GM12878 (cell line): ENCODE data around the gene CNTN4. TPM values are rescaled to one million over a fixed set of nuclear protein-coding genes. Genes with fewer than 3 reads are reported as not detected.

Source experiments
- ATAC-seq: fragments of 200-7000 bp; cut with Tn5 transposase; 3 replicates; pipeline ENCODE4 v1.9.1; 2020; ENCODE audit warnings: mild to moderate bottlenecking, moderate library complexity
- BruUV-seq: library from RNA; stranded (reverse); fragments of 400-500 nt; replicated peaks from 2 replicates; lab custom pipeline; 2021; lab: Mats Ljungman, UMichigan
- CTCF ChIA-PET: fragments of 300-600 bp; sonication (Branson Sonifier 250); formaldehyde crosslinking; extraction: SDS; loops from one replicate; lab custom pipeline; 2021; ENCODE audit warnings: inconsistent platforms; lab: Yijun Ruan, JAX
- POLR2A ChIA-PET: fragments of 350-600 bp; formaldehyde crosslinking; extraction: SDS; loops from one replicate; lab custom pipeline; 2021; ENCODE audit warnings: inconsistent platforms; lab: Charles Lee
- RAD21 ChIA-PET: fragments of 300-600 bp; sonication (Branson Sonifier 250); formaldehyde crosslinking; loops from one replicate; lab custom pipeline; 2023; ENCODE audit warnings: antibody characterized with exemption; ENCODE audit not compliant: unreplicated experiment; lab: Charles Lee
- SMC1A ChIA-PET: fragments of 300-600 bp; sonication (Branson Sonifier 250); formaldehyde crosslinking; loops from one replicate; lab custom pipeline; 2023; ENCODE audit not compliant: unreplicated experiment, uncharacterized antibody; lab: Charles Lee
- DNase-seq: peaks from one replicate; pipeline ENCODE4 v3.0.0-alpha.2; 2011; ENCODE audit warnings: low read depth, low spot score
- FAIRE-seq: peaks from 3 replicates; lab custom pipeline; 2011; peaks lifted over from hg19 to GRCh38; lab: Jason Lieb, UNC
- H2AFZ ChIP-seq: 2 replicates; pipeline ENCODE4 v1.6.0; 2011; ENCODE audit warnings: low read depth, low read length, control low read depth; ENCODE audit not compliant: control insufficient read depth
- H3K27ac ChIP-seq: 2 replicates; pipeline ENCODE4 v1.5.1; 2011; ENCODE audit warnings: control low read depth; ENCODE audit not compliant: control insufficient read depth, insufficient read depth
- H3K27me3 ChIP-seq, 2 experiments: replicated peaks in 1 of 2; 2 replicates each; pipeline versions ENCODE4 v1.6.0 to v1.6.1; 2011; ENCODE audit warnings: low read length in 1 of 2; ENCODE audit not compliant: control insufficient read depth in 2 of 2, insufficient read depth in 2 of 2
- H3K36me3 ChIP-seq, 2 experiments: 2 replicates each; pipeline ENCODE4 v1.5.1; 2011; ENCODE audit warnings: low read length in 1 of 2; ENCODE audit not compliant: control insufficient read depth in 2 of 2, insufficient read depth in 2 of 2
- H3K4me1 ChIP-seq: 2 replicates; pipeline ENCODE4 v1.6.1; 2011; ENCODE audit warnings: mild to moderate bottlenecking, low read length, moderate library complexity, mixed read lengths; ENCODE audit not compliant: control insufficient read depth, insufficient read depth
- H3K4me2 ChIP-seq: 2 replicates; pipeline ENCODE4 v1.6.0; 2011; ENCODE audit warnings: control low read depth; ENCODE audit not compliant: control insufficient read depth, insufficient read depth
- H3K4me3 ChIP-seq: fragments of 200-600 bp; sonication (generic); 2 replicates; pipeline ENCODE4 v1.5.1; 2016
- H3K79me2 ChIP-seq: 2 replicates; pipeline ENCODE4 v1.6.0; 2011; ENCODE audit warnings: low read length; ENCODE audit not compliant: control insufficient read depth, insufficient read depth
- H3K9ac ChIP-seq: 2 replicates; pipeline ENCODE4 v1.8.0; 2011; ENCODE audit warnings: low read length, control low read depth, mixed read lengths; ENCODE audit not compliant: control insufficient read depth, insufficient read depth
- H3K9me3 ChIP-seq: replicated peaks from 3 replicates; pipeline ENCODE4 v1.5.1; 2011; ENCODE audit warnings: mild to moderate bottlenecking, low read length; ENCODE audit not compliant: control insufficient read depth, insufficient read depth
- H4K20me1 ChIP-seq: 2 replicates; pipeline ENCODE4 v1.6.0; 2011; ENCODE audit not compliant: control insufficient read depth, insufficient read depth
- ASH2L ChIP-seq: fragments of 300-600, 200-600 bp; sonication (generic); IDR thresholded peaks from 2 replicates; pipeline ENCODE4 v1.6.1; 2017; ENCODE audit warnings: low read depth, mild to moderate bottlenecking, borderline replicate concordance
- ATF2 ChIP-seq: IDR thresholded peaks from 2 replicates; pipeline ENCODE4 v1.6.1; 2012; ENCODE audit warnings: low read length, inconsistent platforms
- CREM ChIP-seq: IDR thresholded peaks from 2 replicates; pipeline ENCODE4 v1.6.1; 2014; ENCODE audit warnings: antibody characterized with exemption, low read depth
- IKZF2 ChIP-seq, 2 experiments: fragments of 450-650 bp; IDR thresholded peaks; 2 replicates each; pipeline ENCODE4 v1.6.1; 2017; ENCODE audit warnings: mild to moderate bottlenecking in 2 of 2, moderate library complexity in 2 of 2
- JUNB ChIP-seq: IDR thresholded peaks from 2 replicates; pipeline ENCODE4 v1.6.1; 2016; ENCODE audit warnings: antibody characterized with exemption, mild to moderate bottlenecking
- NR2C2 ChIP-seq: IDR thresholded peaks from 2 replicates; pipeline ENCODE4 v1.6.1; 2011; ENCODE audit warnings: borderline replicate concordance, low read depth; ENCODE audit not compliant: control insufficient read depth, insufficient read length
- RB1 ChIP-seq: fragments of 450-650 bp; formaldehyde crosslinking; IDR thresholded peaks from 2 replicates; pipeline ENCODE4 v1.6.1; 2017; ENCODE audit warnings: mild to moderate bottlenecking, borderline replicate concordance
- RCOR1 ChIP-seq: conservative IDR thresholded peaks from 2 replicates; pipeline ENCODE4 v1.6.1; 2012; ENCODE audit warnings: low read depth, low read length, improper control_type of control experiment
- STAT1 ChIP-seq: fragments of 450-650 bp; conservative IDR thresholded peaks from 2 replicates; pipeline ENCODE4 v1.6.1; 2014; ENCODE audit warnings: antibody characterized with exemption, mild to moderate bottlenecking
- TAF1 ChIP-seq: IDR thresholded peaks from 2 replicates; pipeline ENCODE4 v1.6.1; 2011; ENCODE audit warnings: mild to moderate bottlenecking, low read depth, low read length, borderline replicate concordance
- USF2 ChIP-seq: IDR thresholded peaks from 2 replicates; pipeline ENCODE4 v1.6.1; 2011; ENCODE audit warnings: low read depth, low read length, improper control_type of control experiment, borderline replicate concordance
- ZBTB40 ChIP-seq: fragments of 450-650 bp; IDR thresholded peaks from 2 replicates; pipeline ENCODE4 v1.6.1; 2016; ENCODE audit warnings: mild to moderate bottlenecking, moderate library complexity, borderline replicate concordance
- ZSCAN29 ChIP-seq: fragments of 450-650 bp; IDR thresholded peaks from 2 replicates; pipeline ENCODE4 v1.6.1; 2017; ENCODE audit warnings: mild to moderate bottlenecking, moderate library complexity
- WGBS: methylation state at CpG from one replicate; pipeline ENCODE4 v1.1.6; 2016; ENCODE audit warnings: low lambda C conversion rate; ENCODE audit not compliant: insufficient replicate concordance, insufficient coverage; ENCODE audit errors: missing lambda C conversion rate; 5-methylcytosine and 5-hydroxymethylcytosine counted together
- in situ Hi-C: fragments of 300-500 bp; cut with MboI; formaldehyde crosslinking; loops from 9 replicates; pipeline ENCODE4 v1.14.3; 2018; ENCODE audit warnings: mixed read lengths
- intact Hi-C: fragments of 100-400 bp; cut with micrococcal nuclease; formaldehyde crosslinking; loops from one replicate; pipeline ENCODE4 v1.14.2; 2022; ENCODE audit not compliant: unreplicated experiment
- polyA plus RNA-seq, 11 experiments: library from polyadenylated mRNA; depleted of rRNA in 4 of 11; unstranded in 6 of 11; stranded (reverse) in 5 of 11; fragments of >200 nt; fragmentation: Nextera tagmentation in 4 of 11; fragmentation: Illumina TruSeq in 1 of 11; extraction: Ambion mirVana in 4 of 11; extraction: Trizol in 1 of 11; gene quantifications; 1 replicate in 1 of 11; 2 replicates in 10 of 11; pipeline versions ENCODE4 v1.2.1 to v1.2.3, GENCODE V29; 2011 to 2016; ENCODE audit warnings: inconsistent platforms in 2 of 11, missing spikeins in 2 of 11, low read depth in 1 of 11
- total RNA-seq, 4 experiments: library from RNA; depleted of rRNA in 3 of 4; stranded (reverse); fragments of >200 nt in 3 of 4; fragmentation: Illumina TruSeq in 1 of 4; extraction: Trizol in 1 of 4; gene quantifications; 2 replicates each; pipeline versions ENCODE4 v1.2.1 to v1.2.3, GENCODE V29; 2013 to 2021
- TF ChIP-seq, protein P1 (sequence below): fragments of 450-650 bp; IDR thresholded peaks from 2 replicates; pipeline ENCODE4 v1.6.1; 2017; ENCODE audit warnings: mild to moderate bottlenecking, low read depth, inconsistent platforms; ENCODE audit not compliant: poor library complexity, severe bottlenecking

CNTN4 gene
- total and polyA plus RNA-seq, 10 of the 15 experiments (the other 5 are each of a cell fraction or from before 2014, with no cell fraction given) = 0.05 to 0.43 (median 0.15) TPM; not detected in 1

GRCh38 chr3:2535206-2535605 lies 436.5 kb downstream of the CNTN4 start:
- Histone ChIP-seq H3K9me3 (peaks cover 12% of the 10 kb centered on the region), H3K4me1 (peaks cover 10% of the 10 kb centered on the region), H4K20me1 (no peaks in the 10 kb centered on the region), H3K36me3 (no peaks in the 10 kb centered on the region), H3K27ac (peak overlapping the region; percentile 80), H2AFZ (no peak overlapping the region), H3K9ac (no peak overlapping the region), H3K79me2 (no peaks in the 10 kb centered on the region), H3K4me2 (peak overlapping the region; percentile 51), H3K4me3 (no peak overlapping the region; the same call in 1 of the 2 replicates), H3K27me3 (no peaks in the 10 kb centered on the region)
- intact Hi-C loops (loop anchor here (1.0 to 10.0 kb wide), 2 partner anchors 8 to 640 kb away; partner anchors contain the start of gene CRBN), in situ Hi-C loops (no loop called here)
- BruUV-seq = no TSS peak
- ChIA-PET RAD21 (interaction anchor here (0.8 to 1.1 kb wide), 2 partner anchors 9 to 14 kb away, joined by 3 to 4 read pairs; no protein-coding TSS in a partner anchor), CTCF (interaction anchor here (1.1 to 1.2 kb wide), 2 partner anchors 9 kb away, joined by 3 to 4 read pairs; no protein-coding TSS in a partner anchor), SMC1A (interaction anchor here (0.9 to 1.5 kb wide), 4 partner anchors 9 to 18 kb away, joined by 3 to 5 read pairs (median 4); no protein-coding TSS in a partner anchor), POLR2A (interaction anchor here (1.1 kb wide), 1 partner anchor 24 kb away, joined by 3 read pairs; no protein-coding TSS in a partner anchor)
- DNase-seq (peak; percentile 67), ATAC-seq (peak; percentile 87), FAIRE-seq (peak; percentile 71)
- WGBS = 4% methylated on average over 1 of the region's 1 CpG
- TF ChIP-seq ZBTB40 (no peak), JUNB (peak; percentile 72), ATF2 (no peak; the same call in none of the 2 replicates), USF2 (no peak; the same call in 1 of the 2 replicates), CREM (peak; percentile 72), RCOR1 (no peak), IKZF2 (IDR thresholded peaks at IDR 0.05) (peak; percentile 62 to 70), RB1 (no peak), NR2C2 (no peak), ASH2L (no peak), STAT1 (no peak), TAF1 (no peak), ZSCAN29 (no peak)
- TF ChIP-seq, protein P1, sequence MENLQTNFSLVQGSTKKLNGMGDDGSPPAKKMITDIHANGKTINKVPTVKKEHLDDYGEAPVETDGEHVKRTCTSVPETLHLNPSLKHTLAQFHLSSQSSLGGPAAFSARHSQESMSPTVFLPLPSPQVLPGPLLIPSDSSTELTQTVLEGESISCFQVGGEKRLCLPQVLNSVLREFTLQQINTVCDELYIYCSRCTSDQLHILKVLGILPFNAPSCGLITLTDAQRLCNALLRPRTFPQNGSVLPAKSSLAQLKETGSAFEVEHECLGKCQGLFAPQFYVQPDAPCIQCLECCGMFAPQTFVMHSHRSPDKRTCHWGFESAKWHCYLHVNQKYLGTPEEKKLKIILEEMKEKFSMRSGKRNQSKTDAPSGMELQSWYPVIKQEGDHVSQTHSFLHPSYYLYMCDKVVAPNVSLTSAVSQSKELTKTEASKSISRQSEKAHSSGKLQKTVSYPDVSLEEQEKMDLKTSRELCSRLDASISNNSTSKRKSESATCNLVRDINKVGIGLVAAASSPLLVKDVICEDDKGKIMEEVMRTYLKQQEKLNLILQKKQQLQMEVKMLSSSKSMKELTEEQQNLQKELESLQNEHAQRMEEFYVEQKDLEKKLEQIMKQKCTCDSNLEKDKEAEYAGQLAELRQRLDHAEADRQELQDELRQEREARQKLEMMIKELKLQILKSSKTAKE = no peak
